Osteoblast (primary cell): ENCODE data around the gene VANGL1. TPM values are rescaled to one million over a fixed set of nuclear protein-coding genes. Genes with fewer than 3 reads are reported as not detected.

Source experiments
- DNase-seq: peaks from one replicate; pipeline ENCODE4 v3.0.0; 2011; ENCODE audit warnings: low spot score, mixed read lengths; ENCODE audit not compliant: insufficient read length; ENCODE audit errors: missing footprints
- H2AFZ ChIP-seq: 2 replicates; pipeline ENCODE4 v1.6.0; 2011; ENCODE audit warnings: mild to moderate bottlenecking, low read length
- H3K27ac ChIP-seq: 2 replicates; pipeline ENCODE4 v1.5.1; 2011; ENCODE audit warnings: mild to moderate bottlenecking, low read depth, low read length, moderate library complexity
- H3K27me3 ChIP-seq: 2 replicates; pipeline ENCODE4 v1.6.0; 2012; ENCODE audit warnings: mild to moderate bottlenecking, control low read depth, inconsistent platforms, low read length, moderate library complexity; ENCODE audit not compliant: insufficient read depth
- H3K36me3 ChIP-seq: 2 replicates; pipeline ENCODE4 v1.5.1; 2011; ENCODE audit warnings: mild to moderate bottlenecking, low read length, control low read depth, moderate library complexity; ENCODE audit not compliant: insufficient read depth
- H3K4me1 ChIP-seq: 2 replicates; pipeline ENCODE4 v1.5.1; 2011; ENCODE audit warnings: mild to moderate bottlenecking, low read length, control low read depth, moderate library complexity; ENCODE audit not compliant: insufficient read depth
- H3K4me2 ChIP-seq: 2 replicates; pipeline ENCODE4 v1.6.0; 2011; ENCODE audit warnings: mild to moderate bottlenecking, low read length; ENCODE audit not compliant: insufficient read depth
- H3K4me3 ChIP-seq: fragments of 200-600 bp; sonication (generic); 3 replicates; pipeline ENCODE4 v1.5.1; 2012; ENCODE audit warnings: mild to moderate bottlenecking, low read length, inconsistent platforms; ENCODE audit not compliant: insufficient read depth
- H3K79me2 ChIP-seq: 2 replicates; pipeline ENCODE4 v1.6.0; 2012; ENCODE audit warnings: mild to moderate bottlenecking, low read length, control low read depth, inconsistent platforms; ENCODE audit not compliant: insufficient read depth
- H3K9me3 ChIP-seq: 2 replicates; pipeline ENCODE4 v1.5.1; 2011; ENCODE audit warnings: low read depth, low read length, control low read depth
- H4K20me1 ChIP-seq: 2 replicates; pipeline ENCODE4 v1.6.0; 2012; ENCODE audit warnings: mild to moderate bottlenecking, low read length, control low read depth; ENCODE audit not compliant: insufficient read depth
- total RNA-seq: library from RNA; depleted of rRNA; stranded (reverse); fragments of >200 nt; gene quantifications from 2 replicates; pipeline ENCODE4 v1.2.3, GENCODE V29; 2012
- TF ChIP-seq, protein P1 (sequence below): IDR thresholded peaks from 2 replicates; pipeline ENCODE4 v1.5.1; 2011; ENCODE audit warnings: mild to moderate bottlenecking, low read depth, low read length, moderate library complexity; ENCODE audit errors: extremely low read depth

VANGL1 gene
- total RNA-seq, 1 donor = 11.2 TPM

DNA sequence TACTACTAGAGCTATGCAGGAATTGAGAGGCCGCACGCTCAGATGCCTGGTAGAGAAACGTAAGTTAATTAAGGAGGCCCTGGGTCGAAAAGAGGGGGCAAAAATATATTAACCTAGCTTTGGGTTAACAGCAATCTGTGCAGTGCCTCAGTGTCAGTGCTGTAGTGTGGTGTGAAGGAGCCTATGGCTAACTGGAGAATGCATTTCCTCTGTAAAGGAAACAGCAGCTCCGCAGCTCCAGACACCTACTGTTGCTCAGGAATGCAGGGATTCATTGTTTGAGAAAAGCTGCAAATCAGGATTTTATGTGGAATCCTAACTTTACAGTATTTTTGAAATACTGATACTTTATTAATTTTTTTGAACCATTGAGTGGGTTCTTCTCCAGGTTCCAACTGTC lies 18.4 kb downstream of the VANGL1 start:
- Histone ChIP-seq H3K4me2 (no peak overlapping the region), H3K9me3 (no peaks in the 10 kb centered on the region), H3K27me3 (no peaks in the 10 kb centered on the region), H3K4me3 (no peak overlapping the region), H4K20me1 (peaks cover 10% of the 10 kb centered on the region), H3K36me3 (peaks cover 38% of the 10 kb centered on the region), H2AFZ (no peak overlapping the region), H3K27ac (no peak overlapping the region), H3K4me1 (no peaks in the 10 kb centered on the region), H3K79me2 (peaks cover 41% of the 10 kb centered on the region)
- DNase-seq = no peak
- TF ChIP-seq, protein P1, sequence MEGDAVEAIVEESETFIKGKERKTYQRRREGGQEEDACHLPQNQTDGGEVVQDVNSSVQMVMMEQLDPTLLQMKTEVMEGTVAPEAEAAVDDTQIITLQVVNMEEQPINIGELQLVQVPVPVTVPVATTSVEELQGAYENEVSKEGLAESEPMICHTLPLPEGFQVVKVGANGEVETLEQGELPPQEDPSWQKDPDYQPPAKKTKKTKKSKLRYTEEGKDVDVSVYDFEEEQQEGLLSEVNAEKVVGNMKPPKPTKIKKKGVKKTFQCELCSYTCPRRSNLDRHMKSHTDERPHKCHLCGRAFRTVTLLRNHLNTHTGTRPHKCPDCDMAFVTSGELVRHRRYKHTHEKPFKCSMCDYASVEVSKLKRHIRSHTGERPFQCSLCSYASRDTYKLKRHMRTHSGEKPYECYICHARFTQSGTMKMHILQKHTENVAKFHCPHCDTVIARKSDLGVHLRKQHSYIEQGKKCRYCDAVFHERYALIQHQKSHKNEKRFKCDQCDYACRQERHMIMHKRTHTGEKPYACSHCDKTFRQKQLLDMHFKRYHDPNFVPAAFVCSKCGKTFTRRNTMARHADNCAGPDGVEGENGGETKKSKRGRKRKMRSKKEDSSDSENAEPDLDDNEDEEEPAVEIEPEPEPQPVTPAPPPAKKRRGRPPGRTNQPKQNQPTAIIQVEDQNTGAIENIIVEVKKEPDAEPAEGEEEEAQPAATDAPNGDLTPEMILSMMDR = no peak

DNA sequence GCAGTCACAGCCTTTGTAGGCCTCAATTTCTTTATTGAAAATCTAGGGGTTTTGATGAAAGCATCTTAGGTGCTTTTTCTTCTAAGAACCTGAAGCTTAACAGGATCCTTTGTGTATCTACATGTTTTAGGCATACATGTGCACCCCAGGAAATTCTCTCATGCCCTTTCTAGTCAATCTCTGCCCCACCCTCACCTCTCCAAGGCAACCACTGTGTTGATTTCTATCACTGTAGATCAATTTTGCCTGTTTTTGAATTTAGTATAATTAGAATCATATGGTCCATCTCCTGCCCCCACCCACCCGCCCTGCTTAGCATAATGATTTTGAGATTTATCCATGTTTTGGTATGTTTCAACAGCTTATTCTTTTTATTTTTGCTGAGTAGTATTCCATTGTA lies 19.4 kb downstream of the VANGL1 start:
- Histone ChIP-seq H3K9me3 (no peaks in the 10 kb centered on the region), H3K4me1 (no peaks in the 10 kb centered on the region), H3K36me3 (peaks cover 48% of the 10 kb centered on the region), H3K79me2 (peaks cover 38% of the 10 kb centered on the region), H4K20me1 (peaks cover 7% of the 10 kb centered on the region), H3K4me2 (no peak overlapping the region), H3K4me3 (no peak overlapping the region), H2AFZ (no peak overlapping the region), H3K27ac (no peak overlapping the region), H3K27me3 (no peaks in the 10 kb centered on the region)
- TF ChIP-seq, protein P1 = no peak
- peak; percentile 60 for DNase-seq

- Histone ChIP-seq H2AFZ (no peak overlapping the region), H3K36me3 (peaks cover 54% of the 10 kb centered on the region), H4K20me1 (peaks cover 3% of the 10 kb centered on the region), H3K27ac (no peak overlapping the region), H3K79me2 (peaks cover 11% of the 10 kb centered on the region), H3K27me3 (no peaks in the 10 kb centered on the region), H3K4me3 (no peak overlapping the region), H3K4me1 (peaks cover 20% of the 10 kb centered on the region), H3K9me3 (peaks cover 8% of the 10 kb centered on the region), H3K4me2 (no peak overlapping the region)
- DNase-seq = no peak
- TF ChIP-seq, protein P1 = no peak
Measured at GRCh38 chr1:115665319-115666096, 23.7 kb downstream of the VANGL1 start.

DNA sequence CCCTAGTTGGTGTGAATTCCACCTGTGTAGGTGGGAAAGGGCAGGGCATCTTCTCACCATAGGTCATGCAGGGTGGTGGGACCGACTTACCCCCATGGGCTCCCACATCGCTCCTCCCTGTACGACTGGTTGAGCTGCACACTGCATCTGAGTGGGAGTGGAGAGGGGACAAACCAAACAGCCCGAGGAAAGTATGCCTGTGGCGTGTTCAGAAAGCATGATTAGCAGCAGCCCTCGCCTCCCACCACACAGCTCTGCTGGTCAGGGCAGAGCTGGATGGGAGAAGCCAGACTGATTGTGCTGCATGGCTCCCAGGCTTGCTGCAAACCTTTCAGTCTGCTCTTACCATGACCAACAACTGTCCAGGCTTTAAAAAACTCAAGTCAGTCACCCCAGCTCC lies 24.4 kb downstream of the VANGL1 start:
- no peaks in the 10 kb centered on the region for H3K27me3 ChIP-seq
- H3K4me1 ChIP-seq = peaks cover 27% of the 10 kb centered on the region
- H2AFZ ChIP-seq = no peak overlapping the region
- no peak for DNase-seq
- H3K4me3 ChIP-seq = no peak overlapping the region
- H3K79me2 ChIP-seq = peaks cover 7% of the 10 kb centered on the region
- TF ChIP-seq, protein P1 = no peak
- peaks cover 54% of the 10 kb centered on the region for H3K36me3 ChIP-seq
- H4K20me1 ChIP-seq = peaks cover 6% of the 10 kb centered on the region
- H3K9me3 ChIP-seq = peaks cover 8% of the 10 kb centered on the region
- no peak overlapping the region for H3K27ac ChIP-seq
- no peak overlapping the region for H3K4me2 ChIP-seq
